Measurements from ENCODE around the gene CDH15.

GRCh38 chr16:89175280-89176146, 4.0 kb downstream of the CDH15 start:
- TF ChIP-seq ERF (CRISPR knock-in tag; IDR thresholded peaks at IDR 0.05) (no peak), ZNF639 (CRISPR knock-in tag; conservative IDR thresholded peaks at IDR 0.05) (no peak), ATF6 (CRISPR knock-in tag; conservative IDR thresholded peaks at IDR 0.05) (no peak), NR2F1 (CRISPR knock-in tag; IDR thresholded peaks at IDR 0.05) (no peak), ZSCAN25 (CRISPR knock-in tag; IDR thresholded peaks at IDR 0.05) (no peak), CTCF (CRISPR knock-in tag; IDR thresholded peaks at IDR 0.05) (no peak), TFE3 (CRISPR knock-in tag; IDR thresholded peaks at IDR 0.05) (no peak), NFIC (IDR thresholded peaks at IDR 0.05; ENCODE audit: low read length) (no peak), PHF20 (CRISPR knock-in tag; IDR thresholded peaks at IDR 0.05) (no peak), ZMYM2 (CRISPR knock-in tag; IDR thresholded peaks at IDR 0.05) (no peak), ZFP1 (CRISPR knock-in tag; IDR thresholded peaks at IDR 0.05) (no peak), MZF1 (CRISPR knock-in tag; IDR thresholded peaks at IDR 0.05; ENCODE audit: borderline replicate concordance) (no peak), NBN (conservative IDR thresholded peaks at IDR 0.05) (no peak)
